Activated CD4-positive, CD25-positive, alpha-beta regulatory T cell treated with anti-CD3 and anti-CD28 coated beads, Interleukin-2, amount 50 U/mL, for 72 hours (primary cell): ENCODE data around the gene NDUFA11.
"Not testable (repeated sequence)": the region's sequence is repeated elsewhere in the genome, so short reads cannot be mapped to it uniquely, and the experiment has no call there.

Experiments used
- DNase-seq: peaks from one replicate; pipeline ENCODE4 v3.0.0; 2021

NDUFA11 gene

DNA sequence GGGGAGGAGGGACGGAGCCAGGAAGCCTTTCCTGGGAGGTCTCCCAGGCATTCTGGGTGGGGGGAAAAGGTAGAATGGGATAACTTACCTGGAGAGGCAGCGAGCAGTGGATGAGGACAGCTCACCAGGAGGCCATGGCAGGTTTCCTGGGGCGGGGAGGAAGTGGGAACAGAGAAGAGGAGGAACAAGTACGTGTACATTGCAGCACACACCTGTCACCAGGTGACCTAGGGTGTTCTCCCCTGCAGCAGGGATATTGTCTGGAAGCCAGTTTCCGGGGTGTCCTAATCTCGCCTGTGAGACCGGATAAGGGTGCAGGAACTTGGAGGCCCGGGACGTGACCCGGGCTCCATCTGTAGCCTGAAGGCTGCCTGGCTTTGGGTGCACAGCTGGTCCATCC lies 52.3 kb downstream of the NDUFA11 start, which contains the start of gene FUT3:
Gene FUT3, minus strand, starts transcription at position 148 of the 400 bp plus-strand sequence.
- DNase-seq = no peak

DNA sequence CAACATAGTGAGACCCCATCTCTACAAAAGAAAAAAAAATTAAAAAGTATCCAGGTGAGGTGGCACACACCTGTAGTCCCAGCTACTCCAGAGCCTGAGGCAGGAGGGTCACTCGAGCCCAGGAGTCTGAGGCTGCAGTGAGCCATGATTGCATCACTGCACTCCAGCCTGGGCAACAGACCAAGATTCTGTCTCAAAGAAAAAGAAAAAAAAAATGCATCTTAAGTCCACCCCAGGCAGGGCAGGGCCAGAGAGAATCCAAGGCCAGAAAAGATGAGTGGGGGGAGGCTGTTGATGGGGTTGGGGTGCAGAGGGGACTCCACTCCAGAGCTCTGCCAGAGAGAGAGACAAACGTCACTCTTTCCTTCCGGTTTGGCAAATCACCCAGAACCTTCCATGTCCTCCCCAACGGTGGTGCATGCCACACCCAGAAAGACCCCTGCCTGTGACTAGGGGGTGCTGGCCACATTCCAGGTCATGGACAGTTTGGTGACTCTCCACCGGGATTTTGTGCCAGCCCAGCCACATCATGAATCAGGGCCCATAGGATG lies 52.8 kb downstream of the NDUFA11 start:
- DNase-seq = no peak

DNA sequence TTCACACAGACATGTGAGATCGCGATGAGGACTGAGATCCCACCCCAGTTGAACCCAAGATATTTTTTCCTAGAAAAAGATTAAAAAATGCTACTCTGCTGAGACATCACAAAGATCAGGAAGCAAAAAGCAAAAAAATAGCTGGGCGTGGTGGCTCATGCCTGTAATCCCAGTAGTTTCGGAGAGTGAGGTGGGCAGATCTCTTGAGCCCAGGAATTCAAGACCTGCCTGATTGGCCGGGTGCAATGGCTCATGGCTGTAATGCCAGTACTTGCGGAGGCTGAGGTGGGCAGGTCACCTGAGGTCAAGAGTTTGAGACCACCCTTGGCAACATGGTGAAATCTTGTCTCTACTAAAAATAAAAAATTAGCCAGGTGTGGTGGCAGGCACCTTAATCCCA lies 53.4 kb downstream of the NDUFA11 start:
- DNase-seq = no peak

DNA sequence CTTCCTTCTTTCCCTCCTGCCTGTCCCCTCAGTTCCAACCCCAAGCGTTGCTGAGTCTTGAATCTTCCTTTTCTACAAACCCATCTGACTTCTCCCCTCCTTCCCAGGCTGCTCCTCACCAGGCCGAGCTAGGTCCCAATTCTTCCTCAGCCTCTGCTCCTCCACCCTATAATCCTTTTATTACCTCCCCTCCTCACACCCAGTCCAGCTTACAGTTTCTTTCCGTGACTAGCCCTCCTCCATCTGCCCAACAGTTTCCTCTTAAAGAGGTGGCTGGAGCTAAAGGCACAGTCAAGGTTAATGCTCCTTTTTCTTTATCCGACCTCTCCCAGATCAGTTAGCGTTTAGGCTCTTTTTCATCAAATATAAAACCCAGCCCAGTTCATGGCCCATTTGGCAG lies 55.0 kb downstream of the NDUFA11 start:
- DNase-seq = not testable (repeated sequence)

DNA sequence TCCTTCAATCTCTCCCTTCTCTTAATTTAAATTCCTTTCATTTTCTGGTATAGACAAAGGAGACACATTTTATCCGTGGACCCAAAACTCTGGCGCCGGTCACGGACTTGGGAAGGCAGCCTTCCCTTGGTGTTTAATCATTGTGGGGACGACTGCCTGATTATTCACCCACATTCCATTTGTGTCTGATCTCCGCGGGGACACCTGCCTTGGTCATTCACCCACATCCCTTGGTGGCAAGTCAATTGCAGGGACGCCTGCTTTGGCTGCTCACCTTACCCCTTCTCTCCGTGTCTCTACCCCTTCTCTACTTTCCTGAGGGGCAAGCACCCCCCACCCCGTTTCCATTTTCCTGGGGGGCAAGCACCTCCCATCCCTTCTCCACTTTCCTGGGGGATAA lies 55.7 kb downstream of the NDUFA11 start:
- DNase-seq = not testable (repeated sequence)
